ENCODE results near the gene UBR4. TPM values are rescaled to one million over a fixed set of nuclear protein-coding genes. Genes with fewer than 3 reads are reported as not detected.

The UBR4 gene
- total and polyA plus RNA-seq, 2 of the 8 experiments (the other 6 are each of a cell fraction or from before 2014, with no cell fraction given), result 139 to 152 TPM

- DNase-seq (ENCODE audit: low read depth in 1 of 2, low spot score in 2 of 2) (peak in 1 of 2 experiments; percentile 10), FAIRE-seq (no peak)
- ChIA-PET CTCF (ENCODE audit: partially characterized antibody) (interaction anchor here (0.6 to 1.3 kb wide), 7 partner anchors 9 to 76 kb away, joined by 3 to 4 read pairs (median 3); no protein-coding TSS in a partner anchor), POLR2A (ENCODE audit: partially characterized antibody) (no interaction called here)
- H2BK12ac ChIP-seq (ENCODE audit: low read depth, low read length), result no peak overlapping the region
- TF ChIP-seq RNF2 (IDR thresholded peaks at IDR 0.05; ENCODE audit: borderline replicate concordance, low read depth, low read length, missing control alignments, poor library complexity, severe bottlenecking) (no peak), HDAC2 (IDR thresholded peaks at IDR 0.05; ENCODE audit: borderline replicate concordance in 1 of 2, low read depth in 2 of 2, low read length in 2 of 2) (no peak), CTCF (IDR thresholded peaks at IDR 0.05; ENCODE audit: control extremely low read depth in 1 of 3, insufficient read depth in 1 of 3, low read depth in 1 of 3, low read length in 3 of 3) (peak; percentile 11 to 24 (median 14); a peak in 3 of 4 replicates)
- no peak overlapping the region for H2AK5ac ChIP-seq (ENCODE audit: low read depth, low read length)
- H3K23me2 ChIP-seq (ENCODE audit: low read depth, low read length), result no peaks in the 10 kb centered on the region
- H3K18ac ChIP-seq (ENCODE audit: extremely low read depth, low read length), result no peak overlapping the region
- no peak overlapping the region for H3K9ac ChIP-seq (replicated peaks in 1 of 4; ENCODE audit: extremely low read depth in 1 of 4, low read depth in 3 of 4, low read length in 3 of 4)
- H3K4me3 ChIP-seq (ENCODE audit: extremely low read depth in 1 of 4, insufficient read depth in 2 of 4, low read depth in 3 of 4, low read length in 4 of 4), result no peak overlapping the region
- no peak overlapping the region for H4K8ac ChIP-seq (ENCODE audit: extremely low read depth, insufficient read depth, low read length)
- H3K36me3 ChIP-seq (ENCODE audit: control insufficient read depth in 2 of 4, insufficient read depth in 4 of 4, low read length in 3 of 4), result peaks cover 82 to 99% (median 92%) of the 10 kb centered on the region in 4 experiments
- H2AFZ ChIP-seq (ENCODE audit: low read length), result no peak overlapping the region
- H4K20me1 ChIP-seq (replicated peaks in 1 of 2; ENCODE audit: control insufficient read depth in 1 of 2, insufficient read depth in 2 of 2, low read length in 2 of 2), result peaks cover 7 to 11% of the 10 kb centered on the region in 2 experiments
- no peak overlapping the region for H3K14ac ChIP-seq (ENCODE audit: insufficient read length)
- no peaks in the 10 kb centered on the region; the same call in 1 of the 2 replicates for H3K79me1 ChIP-seq (ENCODE audit: low read depth, low read length)
- no peak overlapping the region for H3K23ac ChIP-seq (ENCODE audit: insufficient read length)
- no peak overlapping the region for H2BK15ac ChIP-seq (ENCODE audit: low read length)
- no peak overlapping the region for H2BK5ac ChIP-seq (ENCODE audit: low read depth, low read length)
- H3K79me2 ChIP-seq (ENCODE audit: control insufficient read depth in 1 of 2, insufficient read depth in 2 of 2, low read length in 2 of 2), result no peaks in the 10 kb centered on the region
- no peak overlapping the region for H3K4ac ChIP-seq (replicated peaks; ENCODE audit: insufficient read length, low read depth, low read length)
- H3K4me2 ChIP-seq (ENCODE audit: insufficient read depth in 1 of 2, low read depth in 2 of 2, low read length in 2 of 2), result no peak overlapping the region
- no peaks in the 10 kb centered on the region for H3K9me3 ChIP-seq (ENCODE audit: insufficient read depth in 2 of 2, low read depth in 1 of 2, low read length in 1 of 2)
- WGBS, 2 experiments (ENCODE audit: extremely low coverage in 1 of 2, insufficient coverage in 1 of 2, insufficient read length in 1 of 2, insufficient replicate concordance in 2 of 2, low coverage in 1 of 2, low lambda C conversion rate in 2 of 2, missing lambda C conversion rate in 1 of 2), result 88% methylated on average over 4 of the region's 4 CpGs; no CpG with 5 or more reads in 1 of the 2 experiments
- no peaks in the 10 kb centered on the region for H3K27me3 ChIP-seq (replicated peaks in 1 of 4; ENCODE audit: control insufficient read depth in 3 of 4, extremely low read depth in 1 of 4, insufficient read depth in 3 of 4, low read length in 3 of 4)
- no peak overlapping the region for H4K5ac ChIP-seq (ENCODE audit: insufficient read length, low read depth, low read length)
- H2BK20ac ChIP-seq (ENCODE audit: low read length), result no peak overlapping the region
- H3K4me1 ChIP-seq (replicated peaks in 1 of 4; ENCODE audit: control insufficient read depth in 3 of 4, insufficient read depth in 4 of 4, low read length in 3 of 4), result no peaks in the 10 kb centered on the region
- no peak overlapping the region for H3K56ac ChIP-seq (replicated peaks; ENCODE audit: insufficient read length, low read depth, low read length)
- no peak overlapping the region for H2BK120ac ChIP-seq (replicated peaks; ENCODE audit: low read depth, low read length)
- no peak overlapping the region for H3K27ac ChIP-seq (ENCODE audit: low read depth, low read length)
- no peak overlapping the region for H4K91ac ChIP-seq (replicated peaks; ENCODE audit: insufficient read length, low read length)
Observed at GRCh38 chr1:19113697-19114092, 96.4 kb downstream of the UBR4 start.
